IMR-90 (cell line): ENCODE results near the gene DNAJB2. TPM values are rescaled to one million over a fixed set of nuclear protein-coding genes. Genes with fewer than 3 reads are reported as not detected.

Experiments
- ATAC-seq: fragments of 200-7000 bp; cut with Tn5 transposase; 2 replicates; pipeline ENCODE4 v1.9.1; 2020; ENCODE audit warnings: low read depth, mild to moderate bottlenecking, moderate library complexity
- BruUV-seq: library from RNA; stranded (reverse); fragments of 400-500 nt; replicated peaks from 2 replicates; lab custom pipeline; 2021; lab: Mats Ljungman, UMichigan
- CTCF ChIA-PET: fragments of 300-600 bp; formaldehyde crosslinking; extraction: SDS; loops from one replicate; lab custom pipeline; 2021; ENCODE audit warnings: antibody characterized with exemption; lab: Yijun Ruan, JAX
- POLR2A ChIA-PET: fragments of 300-600 bp; sonication (Branson Sonifier 250); formaldehyde crosslinking; loops from one replicate; lab custom pipeline; 2022; ENCODE audit warnings: antibody characterized with exemption; ENCODE audit not compliant: unreplicated experiment; lab: Charles Lee
- DNase-seq: peaks from one replicate; pipeline ENCODE4 v3.0.0; 2013
- H2AFZ ChIP-seq: replicated peaks from 2 replicates; pipeline ENCODE3; 2013; ENCODE audit warnings: low read length, mild to moderate bottlenecking; ENCODE audit not compliant: poor library complexity
- H2AK5ac ChIP-seq: 2 replicates; pipeline ENCODE4 v1.6.1; 2013; ENCODE audit warnings: low read depth, low read length, inconsistent platforms
- H2AK9ac ChIP-seq: replicated peaks from 2 replicates; pipeline ENCODE3; 2013; ENCODE audit warnings: mild to moderate bottlenecking, low read depth, low read length, moderate library complexity; ENCODE audit not compliant: poor library complexity
- H2BK120ac ChIP-seq: 2 replicates; pipeline ENCODE4 v1.6.1; 2013; ENCODE audit warnings: low read depth, low read length, inconsistent platforms
- H2BK15ac ChIP-seq: 3 replicates; pipeline ENCODE4 v1.6.1; 2013; ENCODE audit warnings: low read depth, low read length, inconsistent platforms
- H2BK20ac ChIP-seq: 2 replicates; pipeline ENCODE4 v1.6.1; 2013; ENCODE audit warnings: low read depth, mild to moderate bottlenecking, inconsistent platforms, low read length, moderate library complexity
- H2BK5ac ChIP-seq: 2 replicates; pipeline ENCODE4 v1.6.1; 2013; ENCODE audit warnings: mild to moderate bottlenecking, low read depth, low read length, inconsistent platforms; ENCODE audit not compliant: poor library complexity, severe bottlenecking
- H3K14ac ChIP-seq: replicated peaks from 2 replicates; pipeline ENCODE4 v1.6.1; 2013; ENCODE audit warnings: low read depth, low read length, inconsistent platforms
- H3K18ac ChIP-seq: 2 replicates; pipeline ENCODE4 v1.6.1; 2013; ENCODE audit warnings: low read depth, low read length, control low read depth
- H3K23ac ChIP-seq: 2 replicates; pipeline ENCODE4 v1.6.1; 2013; ENCODE audit warnings: low read depth, low read length, inconsistent platforms
- H3K27ac ChIP-seq: 2 replicates; pipeline ENCODE4 v1.5.1; 2013; ENCODE audit warnings: mild to moderate bottlenecking, control low read depth, low read length; ENCODE audit not compliant: insufficient read depth
- H3K27me3 ChIP-seq: 2 replicates; pipeline ENCODE4 v1.6.1; 2013; ENCODE audit warnings: low read length; ENCODE audit not compliant: control insufficient read depth, insufficient read depth
- H3K36me3 ChIP-seq: 2 replicates; pipeline ENCODE4 v1.6.1; 2013; ENCODE audit warnings: low read length, mixed read lengths; ENCODE audit not compliant: control insufficient read depth, insufficient read depth
- H3K4ac ChIP-seq: 2 replicates; pipeline ENCODE4 v1.6.1; 2013; ENCODE audit warnings: low read depth, low read length, inconsistent platforms
- H3K4me1 ChIP-seq: 2 replicates; pipeline ENCODE4 v1.6.1; 2013; ENCODE audit warnings: low read length, mixed read lengths; ENCODE audit not compliant: control insufficient read depth, insufficient read depth
- H3K4me2 ChIP-seq: 2 replicates; pipeline ENCODE4 v1.6.1; 2013; ENCODE audit warnings: low read depth, mild to moderate bottlenecking, control low read depth, low read length, moderate library complexity
- H3K4me3 ChIP-seq: 2 replicates; pipeline ENCODE4 v1.5.1; 2013; ENCODE audit warnings: low read depth, mild to moderate bottlenecking, control low read depth, low read length, moderate library complexity; ENCODE audit not compliant: insufficient read depth
- H3K56ac ChIP-seq: 2 replicates; pipeline ENCODE4 v1.6.1; 2013; ENCODE audit warnings: low read length, inconsistent platforms; ENCODE audit not compliant: insufficient read depth; ENCODE audit errors: extremely low read depth
- H3K79me1 ChIP-seq, 2 experiments: 2 replicates each; pipeline ENCODE4 v1.6.1; 2013; ENCODE audit warnings: low read length in 2 of 2, inconsistent platforms in 1 of 2, low read depth in 1 of 2
- H3K9ac ChIP-seq: 2 replicates; pipeline ENCODE4 v1.6.1; 2013; ENCODE audit warnings: low read depth, low read length, control low read depth
- H3K9me1 ChIP-seq: 2 replicates; pipeline ENCODE4 v1.6.1; 2013; ENCODE audit warnings: low read length, inconsistent platforms; ENCODE audit not compliant: insufficient read depth
- H3K9me3 ChIP-seq: 2 replicates; pipeline ENCODE4 v1.6.1; 2013; ENCODE audit warnings: low read length; ENCODE audit not compliant: control insufficient read depth, insufficient read depth
- H4K20me1 ChIP-seq: 2 replicates; pipeline ENCODE4 v1.6.1; 2013; ENCODE audit warnings: low read length, inconsistent platforms; ENCODE audit not compliant: insufficient read depth
- H4K5ac ChIP-seq: 2 replicates; pipeline ENCODE4 v1.6.1; 2013; ENCODE audit warnings: mild to moderate bottlenecking, low read depth, low read length, control low read depth
- H4K8ac ChIP-seq, 2 experiments: 2 replicates each; pipeline ENCODE4 v1.6.1; 2013; ENCODE audit warnings: low read depth in 2 of 2, low read length in 2 of 2, control low read depth in 1 of 2, inconsistent platforms in 1 of 2
- H4K91ac ChIP-seq: 2 replicates; pipeline ENCODE4 v1.6.1; 2013; ENCODE audit warnings: low read depth, low read length, inconsistent platforms; ENCODE audit not compliant: insufficient read depth
- BHLHE40 ChIP-seq: fragments of 150-350 bp; IDR thresholded peaks from 2 replicates; pipeline ENCODE4 v1.6.1; 2016; ENCODE audit warnings: mild to moderate bottlenecking, low read depth, low read length
- CEBPB ChIP-seq: IDR thresholded peaks from 2 replicates; pipeline ENCODE4 v1.6.1; 2012; ENCODE audit warnings: low read depth, low read length, improper control_type of control experiment
- CHD1 ChIP-seq: IDR thresholded peaks from 2 replicates; pipeline ENCODE4 v1.6.1; 2012; ENCODE audit warnings: low read depth, low read length, improper control_type of control experiment
- CTCF ChIP-seq: conservative IDR thresholded peaks from 2 replicates; pipeline ENCODE4 v1.5.1; 2012; ENCODE audit warnings: mild to moderate bottlenecking, low read depth, low read length, improper control_type of control experiment
- ELK1 ChIP-seq: fragments of 150-350 bp; IDR thresholded peaks from 2 replicates; pipeline ENCODE4 v1.6.1; 2016; ENCODE audit warnings: low read depth, mild to moderate bottlenecking, low read length, moderate library complexity, borderline replicate concordance
- FOS ChIP-seq: fragments of 150-350 bp; IDR thresholded peaks from 2 replicates; pipeline ENCODE4 v1.6.1; 2016; ENCODE audit warnings: low read depth, low read length
- MAFK ChIP-seq: IDR thresholded peaks from 2 replicates; pipeline ENCODE4 v1.6.1; 2012; ENCODE audit warnings: low read depth, low read length, improper control_type of control experiment
- MAZ ChIP-seq: IDR thresholded peaks from 2 replicates; pipeline ENCODE4 v1.6.1; 2012; ENCODE audit warnings: low read depth, mild to moderate bottlenecking, low read length, improper control_type of control experiment, moderate library complexity, borderline replicate concordance
- MXI1 ChIP-seq: IDR thresholded peaks from 2 replicates; pipeline ENCODE4 v1.6.1; 2012; ENCODE audit warnings: low read depth, mild to moderate bottlenecking, low read length, moderate library complexity, borderline replicate concordance
- NFE2L2 ChIP-seq: fragments of 150-350 bp; IDR thresholded peaks from 2 replicates; pipeline ENCODE4 v1.6.1; 2016; ENCODE audit warnings: low read depth, mild to moderate bottlenecking, low read length
- POLR2A ChIP-seq: IDR thresholded peaks from 2 replicates; pipeline ENCODE4 v1.6.1; 2012; ENCODE audit warnings: mild to moderate bottlenecking, low read depth, low read length
- RAD21 ChIP-seq: IDR thresholded peaks from 2 replicates; pipeline ENCODE4 v1.6.1; 2012; ENCODE audit warnings: low read length, improper control_type of control experiment
- RCOR1 ChIP-seq: IDR thresholded peaks from 2 replicates; pipeline ENCODE4 v1.6.1; 2012; ENCODE audit warnings: mild to moderate bottlenecking, low read length, improper control_type of control experiment; ENCODE audit not compliant: insufficient replicate concordance
- RFX5 ChIP-seq: IDR thresholded peaks from 2 replicates; pipeline ENCODE4 v1.8.0; 2012; ENCODE audit warnings: low read depth, mild to moderate bottlenecking, low read length, moderate library complexity
- SMC3 ChIP-seq: fragments of 150-350 bp; IDR thresholded peaks from 2 replicates; pipeline ENCODE4 v1.6.1; 2016; ENCODE audit warnings: low read depth, mild to moderate bottlenecking, antibody characterized with exemption, low read length, moderate library complexity
- USF2 ChIP-seq: fragments of 150-350 bp; IDR thresholded peaks from 2 replicates; pipeline ENCODE4 v1.6.1; 2017; ENCODE audit warnings: mild to moderate bottlenecking, antibody characterized with exemption, low read length, low read depth
- WGBS, 2 experiments: methylation state at CpG; one replicate each; pipeline versions ENCODE4 v1.1.5 to v1.1.7; 2013; ENCODE audit warnings: missing lambda C conversion rate in 2 of 2; ENCODE audit not compliant: insufficient read length in 1 of 2; ENCODE audit errors: extremely low coverage in 2 of 2; 5-methylcytosine and 5-hydroxymethylcytosine counted together
- dilution Hi-C: fragments of 300-500 bp; cut with HindIII; formaldehyde crosslinking; loops from one replicate; pipeline ENCODE4 v1.14.3; 2018; ENCODE audit warnings: low sequenced_read_pairs; ENCODE audit not compliant: unreplicated experiment
- in situ Hi-C: fragments of 300-500 bp; cut with MboI; formaldehyde crosslinking; loops from 3 replicates; pipeline ENCODE4 v1.14.3; 2019; ENCODE audit warnings: low sequenced_read_pairs, inconsistent platforms, mixed read lengths
- intact Hi-C: fragments of 100-400 bp; cut with micrococcal nuclease; formaldehyde crosslinking; loops from 2 replicates; pipeline ENCODE4 v1.10.0; 2022
- polyA plus RNA-seq, 3 experiments: library from polyadenylated mRNA; depleted of rRNA; stranded (reverse); fragments of >200 nt; gene quantifications; 2 replicates each; pipeline ENCODE4 v1.2.3, GENCODE V29; 2012; ENCODE audit warnings: low replicate concordance in 1 of 3
- total RNA-seq: library from RNA; depleted of rRNA; stranded (reverse); fragments of >200 nt; gene quantifications from 2 replicates; pipeline ENCODE4 v1.2.3, GENCODE V29; 2012

Gene DNAJB2
- total and polyA plus RNA-seq, 2 of the 4 experiments (the other 2 are of a cell fraction) = 30.6 to 45.8 TPM

GRCh38 chr2:219325136-219325535, 46.0 kb downstream of the DNAJB2 start:
- no TSS peak for BruUV-seq
- TF ChIP-seq FOS (no peak), SMC3 (no peak), MAFK (no peak), USF2 (no peak), NFE2L2 (no peak), MXI1 (no peak), RFX5 (no peak), MAZ (no peak), CEBPB (no peak), RCOR1 (no peak), BHLHE40 (no peak), ELK1 (no peak), POLR2A (no peak), CTCF (no peak), CHD1 (no peak), RAD21 (no peak)
- Histone ChIP-seq H3K36me3 (no peaks in the 10 kb centered on the region), H3K4me1 (no peaks in the 10 kb centered on the region), H3K9me1 (no peaks in the 10 kb centered on the region), H2BK20ac (no peak overlapping the region), H2AK9ac (no peak overlapping the region), H2AK5ac (no peak overlapping the region), H3K79me1 (no peaks in the 10 kb centered on the region), H3K18ac (no peak overlapping the region), H3K4ac (no peak overlapping the region), H3K27ac (no peak overlapping the region), H3K56ac (no peak overlapping the region), H2BK120ac (no peak overlapping the region), H3K14ac (no peak overlapping the region), H4K91ac (no peak overlapping the region), H2BK5ac (no peak overlapping the region), H3K4me2 (no peak overlapping the region), H4K8ac (no peak overlapping the region), H3K9me3 (no peaks in the 10 kb centered on the region), H4K20me1 (no peaks in the 10 kb centered on the region), H3K9ac (no peak overlapping the region), H3K4me3 (no peak overlapping the region), H3K23ac (no peak overlapping the region), H2AFZ (no peak overlapping the region), H4K5ac (no peak overlapping the region), H2BK15ac (no peak overlapping the region), H3K27me3 (peaks cover 51% of the 10 kb centered on the region)
- in situ Hi-C loops = no loop called here
- POLR2A ChIA-PET = no interaction called here
- no peak for ATAC-seq
- no CpG with 5 or more reads among the region's 4 CpGs for WGBS, 2 experiments
- CTCF ChIA-PET = no interaction called here
- dilution Hi-C loops = no loop called here
- DNase-seq = no peak
- intact Hi-C loops = no loop called here
